8988T (cell line): ENCODE measurements around the gene RFC5.
"Not testable (repeated sequence)": the region's sequence is repeated elsewhere in the genome, so short reads cannot be mapped to it uniquely, and the experiment has no call there.

Experiments used
- DNase-seq: peaks from one replicate; pipeline ENCODE4 v3.0.0; 2011

Gene RFC5

GRCh38 chr12:118016424-118017264, at the start of gene RFC5:
TSS of gene RFC5 (plus strand) at chr12:118016703. CDS start at chr12:118016828, 125 bp downstream.
- DNase-seq = peak; percentile 77

DNA sequence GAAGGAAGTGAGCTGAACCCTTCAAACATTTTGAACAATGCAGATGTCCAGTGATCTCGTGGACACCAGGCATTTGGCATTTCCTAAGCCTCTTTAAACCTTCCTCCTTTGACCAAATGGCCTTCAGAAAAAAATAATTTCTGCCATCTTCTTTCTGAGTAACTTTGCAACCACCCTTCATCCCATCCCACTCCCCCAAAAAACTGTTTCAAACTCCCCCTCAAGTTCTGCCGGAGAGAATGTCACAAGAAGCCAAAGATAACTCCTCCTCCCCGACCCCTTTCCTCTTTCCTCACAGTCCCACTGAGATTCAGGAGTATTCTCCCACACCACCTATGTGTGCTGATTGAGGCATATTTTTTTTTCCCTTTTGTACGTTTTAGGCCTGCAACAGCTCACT, 49.5 kb upstream of the RFC5 start:
- no peak for DNase-seq

GRCh38 chr12:117967512-117967911, 49.0 kb upstream of the RFC5 start:
- no peak for DNase-seq

DNA sequence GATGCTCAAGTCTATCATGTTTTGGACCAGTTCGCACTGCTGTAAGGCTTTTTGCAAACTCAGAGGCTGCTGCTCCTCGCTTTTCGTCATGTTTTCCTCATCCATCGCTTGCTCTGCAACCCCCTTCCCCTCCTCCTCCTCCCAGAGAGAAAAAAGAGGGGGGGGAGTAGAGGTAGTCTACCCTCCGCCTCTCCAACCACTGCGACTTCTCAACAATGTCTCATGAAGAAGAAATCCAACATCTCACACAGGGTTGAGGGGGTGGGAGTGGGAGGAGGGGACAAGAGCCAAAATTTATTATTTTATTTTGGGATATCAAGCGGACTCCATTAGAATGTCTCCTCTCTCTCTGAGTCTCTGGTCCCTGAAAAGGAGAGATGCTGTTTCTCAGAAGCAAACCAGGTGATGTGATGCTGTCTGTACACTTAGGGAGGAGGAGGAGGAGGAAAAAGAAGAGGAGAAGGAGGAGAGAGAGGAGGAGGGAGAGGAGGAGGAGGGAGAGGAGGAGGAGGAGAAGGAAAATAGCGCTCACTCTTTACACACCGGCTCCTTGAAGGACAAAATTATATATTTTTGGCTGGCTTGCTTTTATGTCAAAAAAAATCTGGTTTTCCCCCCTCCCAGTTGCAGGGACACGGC, 48.2 kb upstream of the RFC5 start:
- DNase-seq = no peak

DNA sequence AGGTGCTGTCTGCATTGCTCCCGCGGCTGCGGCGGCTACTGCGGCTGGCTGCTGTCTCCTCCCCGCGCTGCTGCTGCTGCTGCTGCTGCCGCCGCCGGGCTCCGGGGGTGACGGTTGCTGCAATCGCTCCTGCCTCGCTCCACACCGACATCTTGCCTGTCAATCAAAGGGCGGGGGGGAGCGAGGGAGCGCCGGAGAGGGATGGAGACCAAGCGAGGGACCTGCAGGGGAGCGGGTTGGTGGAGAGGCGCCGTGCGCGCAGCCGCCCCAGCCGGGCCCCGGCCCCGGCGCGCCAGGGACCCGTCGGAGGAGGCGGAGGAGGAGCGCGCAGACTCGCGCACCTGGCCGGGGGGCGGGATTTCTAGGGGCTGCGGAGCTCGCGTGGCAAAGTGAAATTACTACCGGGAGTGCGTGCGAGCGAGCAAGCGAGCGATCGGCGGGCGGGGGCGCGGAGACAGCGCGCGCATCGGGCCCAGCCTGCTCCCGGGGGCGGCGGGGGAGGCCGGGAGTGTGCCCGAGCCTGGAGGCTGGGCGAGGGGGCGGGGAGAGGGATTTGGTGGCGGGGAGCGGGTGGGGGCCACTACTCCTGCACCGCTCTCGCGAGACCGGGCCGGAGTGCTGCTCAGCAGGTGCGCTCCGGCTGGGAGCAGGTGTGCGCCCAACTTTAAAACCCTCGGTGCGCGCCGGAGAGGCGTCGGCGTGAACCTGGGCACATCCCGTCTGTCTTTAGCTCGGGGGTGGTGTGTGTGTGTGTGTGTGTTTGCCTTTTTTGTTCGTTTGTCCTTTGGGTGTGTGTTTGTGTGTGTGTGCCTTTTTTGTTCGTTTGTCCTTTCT, 47.5 kb upstream of the RFC5 start, which contains the start of gene KSR2:
Gene KSR2, minus strand, starts transcription at position 165 of the 834 bp plus-strand sequence. CDS start 735 bp downstream, outside the sequence.
- peak; percentile 88 for DNase-seq

DNA sequence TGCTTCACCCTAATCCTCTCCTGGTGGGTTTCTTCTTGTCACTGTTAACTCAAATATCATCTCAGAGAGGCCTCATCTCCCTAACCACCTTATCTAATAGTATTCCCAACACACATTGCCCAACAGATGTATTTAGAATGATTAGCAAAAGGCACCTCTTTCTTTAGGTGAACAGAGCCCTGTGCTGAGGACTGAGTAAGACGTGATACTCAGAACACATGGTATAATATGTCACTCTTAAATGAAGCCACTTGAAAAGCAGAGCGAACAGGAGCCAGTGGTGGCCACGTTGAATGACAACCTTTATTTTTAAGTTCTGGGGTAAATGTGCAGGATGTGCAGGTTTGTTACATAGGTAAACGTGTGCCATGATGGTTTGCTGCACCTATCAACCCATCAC, 46.2 kb upstream of the RFC5 start:
- no peak for DNase-seq

DNA sequence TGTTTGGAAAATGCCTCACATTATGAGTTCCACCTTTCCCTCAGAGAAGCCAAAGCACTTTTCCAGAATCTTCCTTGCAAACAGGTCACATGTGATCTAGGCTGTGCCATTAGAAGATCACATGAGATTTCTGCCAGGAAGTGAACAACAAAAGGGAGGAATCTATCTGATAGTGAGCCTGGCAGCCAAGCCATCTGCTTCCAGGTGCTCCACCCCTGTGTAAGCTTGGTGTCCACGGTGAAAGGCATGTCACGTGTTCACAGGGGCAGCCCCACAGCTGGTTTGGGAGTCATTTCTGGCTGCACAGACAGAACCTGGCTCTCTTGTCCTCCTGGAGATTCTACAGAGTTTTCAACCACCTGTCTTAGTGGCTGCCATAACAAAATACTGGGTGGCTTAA, 44.2 kb upstream of the RFC5 start:
- DNase-seq = no peak

- DNase-seq = no peak
Measured at GRCh38 chr12:117975006-117975405, 41.5 kb upstream of the RFC5 start.

GRCh38 chr12:117977373-117977772, 39.1 kb upstream of the RFC5 start:
- no peak for DNase-seq

- no peak for DNase-seq
Measured at GRCh38 chr12:117980616-117981015, 35.9 kb upstream of the RFC5 start.

GRCh38 chr12:117981267-117981666, 35.2 kb upstream of the RFC5 start:
- DNase-seq = no peak

GRCh38 chr12:117985182-117985581, 31.3 kb upstream of the RFC5 start:
- DNase-seq = no peak

GRCh38 chr12:117986705-117987469, 29.6 kb upstream of the RFC5 start:
- DNase-seq = no peak

GRCh38 chr12:117994551-117995438, 21.7 kb upstream of the RFC5 start:
- DNase-seq = no peak

- no peak for DNase-seq
Measured at GRCh38 chr12:117998719-117999118, 17.8 kb upstream of the RFC5 start.

DNA sequence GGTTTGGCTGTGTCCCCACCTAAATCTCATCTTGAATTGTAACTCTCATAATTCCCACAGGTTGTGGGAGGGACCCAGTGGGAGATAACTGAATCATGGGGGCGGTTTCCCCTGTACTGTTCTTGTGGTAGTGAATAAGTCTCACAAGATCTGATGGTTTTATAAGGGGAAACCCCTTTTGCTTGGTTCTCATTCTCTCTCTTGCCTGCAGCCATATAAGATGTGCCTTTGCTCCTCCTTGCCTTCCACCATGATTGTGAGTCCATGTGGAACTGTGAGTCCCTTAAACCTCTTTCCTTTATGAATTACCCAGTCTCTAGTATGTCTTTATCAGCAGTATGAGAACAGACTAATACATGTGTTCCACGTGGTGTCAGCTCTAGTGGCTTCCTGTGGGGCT, 16.7 kb upstream of the RFC5 start:
- not testable (repeated sequence) for DNase-seq

DNA sequence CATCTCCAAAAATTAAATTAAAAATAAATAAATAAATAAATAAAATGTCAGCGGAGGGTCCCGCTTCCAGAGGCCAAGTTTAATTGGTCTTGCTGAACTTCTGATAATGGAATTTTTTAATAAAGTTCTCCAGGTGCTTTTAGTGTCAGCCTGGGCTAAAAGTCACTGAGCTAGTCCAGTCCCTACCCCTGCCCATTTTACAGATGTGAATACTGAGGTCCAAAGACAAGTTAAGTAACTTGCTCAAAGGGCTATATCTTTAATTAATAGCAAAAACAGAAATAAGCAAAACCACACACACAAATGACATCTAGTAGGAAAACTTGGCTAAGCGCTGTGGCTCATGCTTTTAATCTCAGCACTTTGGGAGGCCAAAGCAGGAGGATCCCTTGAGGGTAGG, 5.6 kb upstream of the RFC5 start:
- DNase-seq = no peak

DNA sequence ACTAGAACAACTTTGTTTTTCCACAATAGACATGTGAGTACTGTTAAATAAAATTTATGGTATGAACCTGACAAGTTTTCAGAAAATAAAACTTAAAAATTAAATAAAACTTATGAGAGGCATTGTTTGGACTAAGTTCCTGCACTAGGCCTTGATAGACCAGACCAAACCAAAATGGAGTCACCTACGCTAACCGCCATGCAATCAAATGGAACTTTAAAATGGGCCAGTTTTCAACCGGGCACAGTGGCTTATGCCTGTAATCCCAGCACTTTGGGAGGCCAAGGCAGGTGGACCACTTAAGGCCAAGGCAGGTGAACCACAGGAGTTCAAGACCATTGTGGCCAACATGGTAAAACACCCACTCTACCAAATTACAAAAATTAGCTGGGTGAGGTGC, 5.1 kb upstream of the RFC5 start:
- no peak for DNase-seq

- DNase-seq = no peak
Measured at GRCh38 chr12:118011961-118012360, 4.5 kb upstream of the RFC5 start.

GRCh38 chr12:118013283-118013682, 3.2 kb upstream of the RFC5 start:
- no peak for DNase-seq

DNA sequence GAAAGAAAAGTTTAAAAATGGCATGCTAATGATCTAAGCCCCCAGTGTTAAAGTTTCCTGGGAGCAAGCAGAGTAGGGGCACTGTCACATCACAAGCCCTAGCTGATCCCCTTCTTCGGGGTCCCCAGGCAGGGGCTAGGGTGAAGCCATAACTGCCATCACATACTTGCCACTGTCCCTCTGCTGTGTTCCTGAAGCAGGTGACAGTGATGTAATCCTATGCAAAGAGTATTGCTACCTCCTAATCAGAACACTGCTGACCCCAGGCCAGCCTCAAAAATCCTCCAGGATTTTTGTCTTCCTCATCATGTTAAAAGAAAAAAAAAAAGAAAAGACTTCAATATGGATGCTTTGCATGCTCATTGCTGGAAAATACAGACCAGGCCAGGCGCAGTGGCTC, 1.2 kb upstream of the RFC5 start:
- no peak for DNase-seq

DNA sequence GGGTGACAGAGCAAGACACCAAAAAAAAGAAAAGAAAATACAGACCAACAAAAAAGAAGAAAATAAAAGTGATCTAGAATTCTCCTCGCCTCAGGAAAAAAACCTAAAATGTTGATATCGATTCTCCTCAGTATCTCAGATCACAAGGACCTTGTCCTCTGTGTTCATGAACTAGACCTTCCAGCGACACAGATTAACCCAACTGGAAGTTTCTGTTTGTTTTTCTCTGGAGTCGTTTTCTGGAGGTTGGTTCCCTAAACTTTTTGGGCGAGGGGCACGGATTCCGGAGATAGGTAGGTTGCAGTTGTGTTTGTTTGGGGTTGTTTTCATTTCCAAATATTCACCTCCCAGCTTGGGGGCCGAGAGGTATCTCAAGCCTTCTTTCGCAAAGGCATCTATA, 559 bp upstream of the RFC5 start:
- DNase-seq = no peak
